ENCODE results near the gene ARV1.
"Not testable (repeated sequence)": the region's sequence is repeated elsewhere in the genome, so short reads cannot be mapped to it uniquely, and the experiment has no call there.

The ARV1 gene

GRCh38 chr1:231019711-231020110 lies 40.8 kb downstream of the ARV1 start:
- no peak for DNase-seq (ENCODE audit: low spot score)

- no peak for DNase-seq (ENCODE audit: low spot score)
Observed at GRCh38 chr1:231020139-231020601, 41.3 kb downstream of the ARV1 start.

- no peak for DNase-seq (ENCODE audit: low spot score)
Observed at GRCh38 chr1:231020816-231021215, 41.9 kb downstream of the ARV1 start.

- no peak for DNase-seq (ENCODE audit: low spot score)
Observed at GRCh38 chr1:231021540-231022031, 42.7 kb downstream of the ARV1 start.

GRCh38 chr1:231022543-231022942 lies 43.6 kb downstream of the ARV1 start:
- not testable (repeated sequence) for DNase-seq (ENCODE audit: low spot score)

- no peak for DNase-seq (ENCODE audit: low spot score)
Observed at GRCh38 chr1:231023150-231023549, 44.3 kb downstream of the ARV1 start.

GRCh38 chr1:231026576-231026975 lies 47.7 kb downstream of the ARV1 start:
- DNase-seq (ENCODE audit: low spot score) = no peak

- no peak for DNase-seq (ENCODE audit: low spot score)
Observed at GRCh38 chr1:231027136-231027925, 48.4 kb downstream of the ARV1 start.

GRCh38 chr1:231027971-231028370 lies 49.1 kb downstream of the ARV1 start:
- DNase-seq (ENCODE audit: low spot score) = no peak

GRCh38 chr1:231028682-231029081 lies 49.8 kb downstream of the ARV1 start:
- DNase-seq (ENCODE audit: low spot score) = no peak

GRCh38 chr1:231029247-231029646 lies 50.4 kb downstream of the ARV1 start:
- not testable (repeated sequence) for DNase-seq (ENCODE audit: low spot score)

- no peak for DNase-seq (ENCODE audit: low spot score)
Observed at GRCh38 chr1:231029841-231030240, 50.9 kb downstream of the ARV1 start.

- no peak for DNase-seq (ENCODE audit: low spot score)
Observed at GRCh38 chr1:231032963-231033362, 54.1 kb downstream of the ARV1 start.

GRCh38 chr1:231035799-231036198 lies 56.9 kb downstream of the ARV1 start:
- no peak for DNase-seq (ENCODE audit: low spot score)

- no peak for DNase-seq (ENCODE audit: low spot score)
Observed at GRCh38 chr1:231036416-231036815, 57.5 kb downstream of the ARV1 start.

- no peak for DNase-seq (ENCODE audit: low spot score)
Observed at GRCh38 chr1:231037585-231038517, 59.0 kb downstream of the ARV1 start.

GRCh38 chr1:231039161-231040018 lies 60.5 kb downstream of the ARV1 start:
- DNase-seq (ENCODE audit: low spot score) = no peak

GRCh38 chr1:231040019-231040799 lies 61.3 kb downstream of the ARV1 start, which contains the start of gene FAM89A:
FAM89A (minus strand) TSS chr1:231040254; CDS start chr1:231040211, 43 bp downstream.
- peak; percentile 73 for DNase-seq (ENCODE audit: low spot score)

- no peak for DNase-seq (ENCODE audit: low spot score)
Observed at GRCh38 chr1:231040800-231041718, 62.2 kb downstream of the ARV1 start.
